Calu3 (cell line): ENCODE measurements around the gene CCDC6. TPM values are rescaled to one million over a fixed set of nuclear protein-coding genes. Genes with fewer than 3 reads are reported as not detected.
A peak's percentile ranks its signal among the peaks of the same experiment; 100 is the strongest.

Experiments
- BruUV-seq: library from RNA; stranded (reverse); fragments of 400-500 nt; replicated peaks from 2 replicates; lab custom pipeline; 2021; lab: Mats Ljungman, UMichigan
- CTCF ChIA-PET: fragments of 300-600 bp; sonication (Branson Sonifier 250); formaldehyde crosslinking; loops from one replicate; lab custom pipeline; 2022; ENCODE audit warnings: antibody characterized with exemption; lab: Charles Lee
- DNase-seq: peaks from one replicate; pipeline ENCODE4 v3.0.0; 2022
- H3K27ac Mint-ChIP-seq: one replicate; pipeline ENCODE4 v1.8.0; 2022; ENCODE audit warnings: mixed read lengths; ENCODE audit not compliant: unreplicated experiment
- H3K27me3 Mint-ChIP-seq: one replicate; pipeline ENCODE4 v1.8.0; 2022; ENCODE audit warnings: mixed read lengths; ENCODE audit not compliant: unreplicated experiment
- H3K36me3 Mint-ChIP-seq: one replicate; pipeline ENCODE4 v1.8.0; 2022; ENCODE audit warnings: mild to moderate bottlenecking, moderate library complexity, mixed read lengths; ENCODE audit not compliant: insufficient read depth, unreplicated experiment
- H3K4me1 Mint-ChIP-seq: one replicate; pipeline ENCODE4 v1.8.0; 2022; ENCODE audit warnings: mild to moderate bottlenecking, low read depth, mixed read lengths; ENCODE audit not compliant: unreplicated experiment
- H3K4me3 Mint-ChIP-seq: one replicate; pipeline ENCODE4 v1.8.0; 2022; ENCODE audit warnings: mild to moderate bottlenecking, low read depth, moderate library complexity, mixed read lengths; ENCODE audit not compliant: unreplicated experiment
- H3K9me3 Mint-ChIP-seq: one replicate; pipeline ENCODE4 v1.8.0; 2022; ENCODE audit warnings: low read depth, mixed read lengths; ENCODE audit not compliant: unreplicated experiment
- intact Hi-C: fragments of 100-400 bp; cut with micrococcal nuclease; formaldehyde crosslinking; loops from one replicate; pipeline ENCODE4 v1.10.0; 2022; ENCODE audit not compliant: unreplicated experiment
- total RNA-seq: library from RNA; stranded (reverse); gene quantifications from 2 replicates; pipeline ENCODE4 v1.2.3, GENCODE V29; 2022
- TF ChIP-seq, protein P1 (sequence below): fragments of 200-600 bp; IDR thresholded peaks from one replicate; pipeline ENCODE4 v1.8.0; 2022; ENCODE audit warnings: antibody characterized with exemption; ENCODE audit not compliant: unreplicated experiment

The CCDC6 gene
- total RNA-seq, 1 experiment from 2014 or later: 115 TPM

DNA sequence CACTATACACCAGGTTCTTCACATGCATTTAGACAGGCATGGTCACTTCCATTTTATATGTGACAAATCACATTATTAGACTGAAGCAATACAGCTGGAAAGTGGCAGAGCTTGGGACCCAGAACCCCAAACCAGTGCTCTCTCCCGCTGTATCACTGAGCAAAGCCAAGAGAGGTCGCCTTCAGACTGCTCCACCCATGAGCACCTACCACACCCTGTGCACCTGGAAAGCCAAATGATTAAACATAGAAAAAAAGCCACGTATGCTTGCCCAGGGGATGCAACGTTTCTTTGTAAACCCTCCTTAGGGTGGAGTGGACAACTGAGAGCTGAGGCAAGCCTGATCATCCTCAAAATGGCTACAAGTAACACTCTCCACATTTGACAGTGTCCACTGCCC, 72.5 kb downstream of the CCDC6 start:
- CTCF ChIA-PET: interaction anchor here (0.6 kb wide), 1 partner anchor 8 kb away, joined by 4 read pairs; no protein-coding TSS in a partner anchor
- Mint-ChIP-seq H3K4me3 (no peak overlapping the region), H3K27me3 (no peaks in the 10 kb centered on the region), H3K27ac (no peak overlapping the region), H3K36me3 (peaks cover 20% of the 10 kb centered on the region), H3K9me3 (no peaks in the 10 kb centered on the region), H3K4me1 (peaks cover 7% of the 10 kb centered on the region)
- TF ChIP-seq, protein P1, sequence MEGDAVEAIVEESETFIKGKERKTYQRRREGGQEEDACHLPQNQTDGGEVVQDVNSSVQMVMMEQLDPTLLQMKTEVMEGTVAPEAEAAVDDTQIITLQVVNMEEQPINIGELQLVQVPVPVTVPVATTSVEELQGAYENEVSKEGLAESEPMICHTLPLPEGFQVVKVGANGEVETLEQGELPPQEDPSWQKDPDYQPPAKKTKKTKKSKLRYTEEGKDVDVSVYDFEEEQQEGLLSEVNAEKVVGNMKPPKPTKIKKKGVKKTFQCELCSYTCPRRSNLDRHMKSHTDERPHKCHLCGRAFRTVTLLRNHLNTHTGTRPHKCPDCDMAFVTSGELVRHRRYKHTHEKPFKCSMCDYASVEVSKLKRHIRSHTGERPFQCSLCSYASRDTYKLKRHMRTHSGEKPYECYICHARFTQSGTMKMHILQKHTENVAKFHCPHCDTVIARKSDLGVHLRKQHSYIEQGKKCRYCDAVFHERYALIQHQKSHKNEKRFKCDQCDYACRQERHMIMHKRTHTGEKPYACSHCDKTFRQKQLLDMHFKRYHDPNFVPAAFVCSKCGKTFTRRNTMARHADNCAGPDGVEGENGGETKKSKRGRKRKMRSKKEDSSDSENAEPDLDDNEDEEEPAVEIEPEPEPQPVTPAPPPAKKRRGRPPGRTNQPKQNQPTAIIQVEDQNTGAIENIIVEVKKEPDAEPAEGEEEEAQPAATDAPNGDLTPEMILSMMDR: no peak
- BruUV-seq: no TSS peak
- intact Hi-C loops: no loop called here
- no peak for DNase-seq

DNA sequence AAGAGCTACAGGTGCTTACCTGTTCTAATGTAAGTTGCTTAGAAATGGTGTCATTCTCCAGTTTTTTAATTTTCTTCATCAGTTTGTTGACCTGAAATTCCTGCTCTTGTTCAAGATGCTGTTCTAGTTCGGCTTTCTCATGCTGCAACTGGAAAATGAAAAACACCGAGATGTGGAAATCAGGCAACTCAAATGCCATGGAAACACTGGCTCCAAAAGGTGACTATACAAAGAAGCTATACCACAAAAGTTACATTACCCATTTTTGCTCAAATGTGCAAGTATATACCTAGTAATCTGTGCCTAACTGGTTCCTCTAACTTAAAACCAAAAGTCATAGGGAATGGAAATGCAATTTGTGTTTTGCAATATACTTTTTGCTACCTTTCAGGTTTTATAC, 73.8 kb downstream of the CCDC6 start:
- TF ChIP-seq, protein P1: no peak
- Mint-ChIP-seq H3K9me3 (no peaks in the 10 kb centered on the region), H3K4me1 (peaks cover 7% of the 10 kb centered on the region), H3K27me3 (no peaks in the 10 kb centered on the region), H3K4me3 (no peak overlapping the region), H3K36me3 (peaks cover 20% of the 10 kb centered on the region), H3K27ac (no peak overlapping the region)
- intact Hi-C loops: no loop called here
- CTCF ChIA-PET: no interaction called here
- DNase-seq: no peak
- no TSS peak for BruUV-seq

DNA sequence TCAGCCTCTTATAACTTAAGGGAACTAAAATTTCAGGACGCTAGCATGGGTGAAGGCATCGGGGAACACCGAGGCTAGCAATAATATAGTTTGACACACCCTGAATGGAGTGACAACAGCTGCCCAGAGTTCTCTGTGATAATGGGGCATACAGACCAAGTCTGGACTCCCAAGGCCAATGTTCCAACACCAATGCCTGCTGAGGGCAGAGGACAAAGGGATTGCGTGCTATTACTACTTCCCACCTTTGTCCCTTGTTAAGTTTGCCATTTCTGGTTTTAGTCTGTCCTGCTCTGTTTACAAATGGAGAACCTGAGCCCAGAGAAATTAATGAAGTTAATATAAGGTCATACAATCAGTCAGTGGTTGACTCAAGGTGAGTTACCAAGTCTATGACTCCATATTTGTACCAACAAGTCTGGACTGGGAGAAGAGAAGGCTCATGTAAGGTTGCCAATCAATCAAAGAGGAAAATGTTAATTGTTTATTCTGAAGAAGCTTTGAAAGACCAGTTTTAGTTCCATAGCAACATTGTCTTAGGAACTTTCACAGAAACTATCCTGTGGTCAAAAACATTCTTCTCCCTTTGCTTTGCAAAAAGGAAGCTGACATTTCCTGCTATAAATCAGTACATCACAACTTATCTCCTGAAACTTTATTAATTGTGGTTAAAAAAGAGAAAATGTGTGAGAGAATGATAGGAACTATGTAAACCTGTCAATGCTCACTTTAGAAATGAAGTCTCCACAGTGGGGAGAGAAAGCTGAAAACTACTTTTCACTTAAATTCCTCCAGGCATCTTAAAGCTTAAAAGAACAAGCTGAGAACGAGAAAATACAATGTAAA, 74.5 kb downstream of the CCDC6 start:
- H3K27ac Mint-ChIP-seq: no peak overlapping the region
- H3K4me1 Mint-ChIP-seq: peaks cover 7% of the 10 kb centered on the region
- TF ChIP-seq, protein P1: no peak
- no peak overlapping the region for H3K4me3 Mint-ChIP-seq
- CTCF ChIA-PET: interaction anchor here (1.8 to 1.9 kb wide), 2 partner anchors 12 to 33 kb away, joined by 4 to 11 read pairs; no protein-coding TSS in a partner anchor
- no TSS peak for BruUV-seq
- DNase-seq: no peak
- H3K9me3 Mint-ChIP-seq: no peaks in the 10 kb centered on the region
- intact Hi-C loops: loop anchor here (1.0 kb wide), 1 partner anchor 200 kb away; no protein-coding TSS in a partner anchor
- no peaks in the 10 kb centered on the region for H3K27me3 Mint-ChIP-seq
- H3K36me3 Mint-ChIP-seq: peaks cover 20% of the 10 kb centered on the region

DNA sequence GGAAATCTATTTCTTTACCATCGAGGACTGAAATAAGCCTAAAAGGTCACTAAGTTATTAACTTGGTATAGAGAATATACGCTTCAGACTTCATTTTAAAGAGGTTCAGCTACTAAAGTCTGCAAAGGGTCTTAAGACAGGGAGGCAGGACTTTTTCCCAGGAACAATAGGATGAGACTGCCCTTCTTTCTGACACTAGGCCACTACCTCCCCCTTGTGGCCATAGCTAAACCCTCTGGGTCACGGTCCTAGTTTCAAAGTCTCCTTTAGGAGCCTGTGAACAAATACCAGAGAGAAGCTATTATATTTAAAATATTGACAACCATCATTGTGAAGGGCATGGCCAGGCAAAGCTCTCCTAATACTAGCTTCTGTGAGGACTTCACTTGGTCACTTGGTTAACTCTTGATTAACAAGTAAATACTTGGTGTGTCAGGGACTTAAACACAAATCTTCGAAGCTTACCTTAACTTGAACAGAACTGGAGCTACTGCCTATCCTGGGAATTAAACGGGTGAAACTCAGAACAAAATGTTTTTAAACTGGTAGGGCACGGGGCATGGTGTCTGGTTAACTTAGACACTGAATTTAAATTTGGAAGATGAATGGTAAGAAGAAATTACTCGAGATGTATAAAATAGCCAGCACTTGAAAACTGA, 75.6 kb downstream of the CCDC6 start:
- intact Hi-C loops: loop anchor here (1.0 kb wide), 2 partner anchors 202 to 204 kb away; no protein-coding TSS in a partner anchor
- Mint-ChIP-seq H3K27ac (no peak overlapping the region), H3K36me3 (peaks cover 27% of the 10 kb centered on the region), H3K4me3 (no peak overlapping the region), H3K27me3 (no peaks in the 10 kb centered on the region), H3K4me1 (peaks cover 15% of the 10 kb centered on the region), H3K9me3 (no peaks in the 10 kb centered on the region)
- DNase-seq: peak; percentile 66
- TF ChIP-seq, protein P1: peak; percentile 85
- CTCF ChIA-PET: interaction anchor here (0.6 to 1.9 kb wide), 7 partner anchors 8 to 204 kb away, joined by 3 to 11 read pairs (median 4); partner anchors contain the start of gene CCDC6
- BruUV-seq: TSS peak; percentile 6
